HG03354 (cell line): Measurements from ENCODE around the gene CCDC158.

Experiments used
- ATAC-seq: cut with Tn5 transposase; IDR thresholded peaks from one replicate; pipeline ENCODE4 v1.9.1; 2021; ENCODE audit warnings: mild to moderate bottlenecking; ENCODE audit not compliant: unreplicated experiment, poor library complexity, severe bottlenecking

The CCDC158 gene

DNA sequence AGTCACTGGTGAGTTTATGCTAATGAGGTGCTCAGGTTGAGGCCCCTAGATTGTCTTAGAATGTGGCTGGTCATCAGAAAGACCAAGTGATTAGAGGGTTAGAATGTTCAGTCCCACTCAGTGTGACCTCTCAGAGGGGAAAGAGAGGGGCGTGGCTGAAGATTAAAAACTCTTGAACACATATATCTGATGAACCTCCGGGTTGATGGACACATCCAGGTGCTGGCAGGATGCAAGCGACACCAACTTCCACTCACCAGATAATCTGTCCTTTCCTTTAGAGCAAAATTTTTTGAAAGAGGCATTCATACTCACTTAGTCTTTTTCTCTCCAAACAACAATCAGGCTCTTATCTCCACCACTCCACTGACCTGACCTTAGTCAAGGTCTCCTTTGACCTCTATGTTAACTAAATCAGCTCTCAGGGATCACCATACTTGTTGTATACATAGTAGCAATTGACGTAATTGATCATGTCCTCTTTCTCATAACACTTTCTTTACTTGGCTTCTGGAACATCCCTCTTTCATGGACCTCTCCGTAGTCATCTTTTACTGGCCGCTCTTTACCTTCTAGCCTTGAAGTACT, 155.2 kb downstream of the CCDC158 start:
- no peak for ATAC-seq
